ENCODE results near the gene CIPC.

The CIPC gene

GRCh38 chr14:77151918-77152588 lies 54.0 kb downstream of the CIPC start:
- DNase-seq (ENCODE audit: low spot score), result no peak

- DNase-seq (ENCODE audit: low spot score), result no peak
Measured at GRCh38 chr14:77153802-77154201, 55.7 kb downstream of the CIPC start.

- DNase-seq (ENCODE audit: low spot score), result no peak
Measured at GRCh38 chr14:77154421-77154820, 56.4 kb downstream of the CIPC start.

- no peak for DNase-seq (ENCODE audit: low spot score)
Measured at GRCh38 chr14:77155083-77155482, 57.0 kb downstream of the CIPC start.

- DNase-seq (ENCODE audit: low spot score), result peak; percentile 4
Measured at GRCh38 chr14:77157740-77158139, 59.7 kb downstream of the CIPC start.

- DNase-seq (ENCODE audit: low spot score), result peak; percentile 38
Measured at GRCh38 chr14:77158175-77158881, 60.3 kb downstream of the CIPC start.

GRCh38 chr14:77158882-77159255 lies 60.8 kb downstream of the CIPC start:
- no peak for DNase-seq (ENCODE audit: low spot score)

- peak; percentile 1 for DNase-seq (ENCODE audit: low spot score)
Measured at GRCh38 chr14:77161011-77161410, 63.0 kb downstream of the CIPC start.
